Embryonic facial prominence (tissue), 1 donor: ENCODE measurements around the gene TFDP1.

Experiments
- DNase-seq: peaks from one replicate; pipeline ENCODE4 v3.0.0-alpha.2; 2016; ENCODE audit errors: extremely low spot score

The TFDP1 gene

DNA sequence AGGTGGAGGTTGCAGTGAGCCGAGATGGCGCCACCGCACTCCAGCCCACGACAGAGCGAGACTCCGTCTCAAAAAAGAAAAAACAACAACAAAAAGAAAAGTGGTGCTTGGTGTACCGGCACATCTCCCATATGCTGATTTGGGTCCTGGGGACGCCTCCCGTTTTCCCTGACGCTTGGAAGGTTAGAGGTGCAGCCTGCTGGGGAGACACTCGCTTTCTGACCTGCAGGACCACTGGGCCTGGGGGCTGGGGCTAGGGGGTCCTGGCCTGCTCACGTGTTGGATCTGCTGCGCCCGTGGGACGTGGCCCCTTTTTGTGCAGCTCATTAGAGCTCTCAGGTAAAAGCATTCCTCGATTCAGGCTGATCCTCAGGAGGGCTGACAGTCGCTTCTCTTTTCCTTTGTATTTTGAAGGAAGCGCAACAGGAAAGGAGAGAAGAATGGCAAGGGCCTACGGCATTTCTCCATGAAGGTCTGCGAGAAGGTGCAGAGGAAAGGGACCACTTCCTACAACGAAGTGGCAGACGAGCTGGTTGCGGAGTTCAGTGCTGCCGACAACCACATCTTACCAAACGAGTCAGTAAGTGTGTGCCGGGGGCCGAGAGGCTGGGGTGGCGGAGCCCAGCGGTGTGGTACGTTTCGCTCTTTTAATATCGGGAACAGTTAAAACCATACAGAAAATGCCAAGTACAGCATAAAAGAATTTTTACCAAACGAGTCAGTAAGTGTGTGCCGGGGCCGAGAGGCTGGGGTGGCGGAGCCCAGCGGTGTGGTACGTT lies 48.3 kb downstream of the TFDP1 start:
- DNase-seq: no peak

DNA sequence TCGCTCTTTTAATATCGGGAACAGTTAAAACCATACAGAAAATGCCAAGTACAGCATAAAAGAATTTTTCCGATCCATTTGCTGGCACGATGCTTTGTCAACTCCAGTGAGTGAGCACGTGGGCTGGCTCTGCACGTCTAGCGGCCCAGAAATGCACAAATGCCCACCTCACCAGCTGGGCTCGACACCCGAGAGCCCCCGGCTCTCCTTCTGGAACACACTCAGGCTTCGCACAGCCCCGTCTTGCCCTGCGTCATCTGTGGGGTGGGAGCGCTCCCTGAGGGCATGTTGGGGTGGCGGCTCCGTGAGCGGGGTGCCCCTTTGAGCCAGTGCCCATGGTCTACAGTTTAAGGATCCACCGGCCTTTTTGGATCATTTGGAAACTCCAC lies 48.9 kb downstream of the TFDP1 start:
- DNase-seq: no peak

DNA sequence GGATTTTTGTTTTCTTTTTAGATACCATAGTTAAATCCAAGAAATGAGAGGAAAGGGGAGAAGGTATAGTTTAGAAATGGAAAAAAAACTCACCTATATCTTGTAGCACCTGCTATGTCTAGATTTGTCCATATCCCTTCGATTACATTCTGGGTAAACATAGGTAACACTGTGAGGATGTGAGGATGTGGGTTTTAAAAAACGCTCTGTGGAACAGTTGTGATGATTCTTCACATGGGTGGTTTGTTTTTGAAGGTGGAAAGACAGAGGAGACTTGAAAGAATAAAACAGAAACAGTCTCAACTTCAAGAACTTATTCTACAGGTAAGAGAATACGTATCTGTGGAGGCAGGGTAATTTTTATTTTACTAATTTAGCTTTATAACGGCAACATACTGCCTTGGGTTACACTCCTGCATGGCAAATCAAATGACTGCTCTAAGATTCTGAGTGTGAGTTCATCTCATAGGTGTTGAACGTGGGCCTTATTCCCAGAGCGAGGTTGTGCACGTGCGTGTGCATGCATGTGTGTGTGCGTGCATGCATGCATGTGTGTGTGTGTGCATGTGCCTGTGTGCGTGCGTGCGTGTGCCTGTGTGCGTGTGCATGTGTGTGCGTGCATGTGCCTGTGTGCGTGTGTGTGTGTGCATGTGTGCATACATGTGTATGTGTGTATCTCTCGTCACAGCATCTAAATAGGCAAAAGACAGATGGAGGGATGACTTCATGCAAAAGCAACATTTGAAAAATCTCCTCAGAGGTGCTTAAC lies 49.9 kb downstream of the TFDP1 start:
- DNase-seq: no peak

DNA sequence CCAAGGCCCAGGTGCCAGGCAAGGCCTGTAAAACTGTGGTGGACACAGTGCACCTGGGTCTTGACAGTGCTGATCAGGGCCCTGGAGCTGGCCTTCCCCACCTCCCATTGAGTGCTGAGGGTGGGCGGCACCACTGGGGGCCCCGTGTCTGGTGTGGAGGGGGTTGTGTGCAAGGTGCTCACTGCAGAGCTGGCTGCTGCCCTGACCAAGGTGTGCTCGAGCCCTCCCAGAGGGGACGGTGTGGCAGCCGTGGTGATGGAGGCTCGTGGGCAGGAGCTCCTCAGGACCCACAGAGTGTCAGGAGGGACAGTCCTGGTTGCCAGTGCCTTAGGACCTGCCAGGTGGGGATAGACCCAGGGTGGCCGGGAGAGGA lies 50.5 kb downstream of the TFDP1 start:
- DNase-seq: no peak

DNA sequence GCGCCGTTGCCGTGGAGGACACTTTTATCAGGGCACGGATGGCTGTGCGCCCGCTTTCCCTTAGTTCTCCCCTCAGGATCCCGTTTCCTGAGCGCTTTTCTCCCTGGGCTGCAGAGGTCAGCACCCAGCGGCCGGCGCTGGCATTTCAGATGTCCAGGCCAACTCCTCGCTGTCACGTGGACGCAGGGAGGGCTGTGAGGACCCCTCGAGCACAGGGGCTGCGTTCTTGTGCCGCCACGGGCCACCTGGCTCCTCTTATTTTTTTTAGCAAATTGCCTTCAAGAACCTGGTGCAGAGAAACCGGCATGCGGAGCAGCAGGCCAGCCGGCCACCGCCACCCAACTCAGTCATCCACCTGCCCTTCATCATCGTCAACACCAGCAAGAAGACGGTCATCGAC lies 51.2 kb downstream of the TFDP1 start:
- no peak for DNase-seq

DNA sequence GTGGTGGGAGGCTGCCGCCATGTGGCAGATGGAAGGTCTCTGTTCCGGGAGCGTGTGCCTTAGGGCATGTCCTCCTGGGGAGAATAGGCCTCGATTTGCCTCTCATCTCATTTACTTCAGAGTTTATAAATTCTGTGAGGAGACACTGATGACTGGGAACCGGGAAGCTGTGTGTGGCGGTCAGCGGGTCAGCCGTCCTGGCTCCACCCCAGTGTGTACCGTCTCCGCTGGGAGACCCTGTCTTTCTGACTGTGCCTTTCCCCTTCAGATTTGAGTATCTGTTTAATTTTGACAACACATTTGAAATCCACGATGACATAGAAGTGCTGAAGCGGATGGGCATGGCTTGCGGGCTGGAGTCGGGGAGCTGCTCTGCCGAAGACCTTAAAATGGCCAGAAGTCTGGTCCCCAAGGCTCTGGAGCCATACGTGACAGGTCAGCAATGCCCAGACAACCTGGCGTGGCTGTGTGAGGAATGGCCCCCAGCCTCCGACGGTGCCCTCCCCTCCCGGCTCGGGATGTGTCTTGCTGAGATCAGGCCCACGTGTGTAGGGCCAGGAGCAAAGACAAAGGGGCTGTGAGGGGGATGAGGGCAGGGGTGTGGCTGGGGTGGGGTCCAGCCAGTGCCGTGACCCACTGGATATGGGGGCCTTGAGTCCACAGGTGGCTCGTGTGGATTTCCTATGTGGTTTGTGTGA lies 51.9 kb downstream of the TFDP1 start:
- DNase-seq: no peak

DNA sequence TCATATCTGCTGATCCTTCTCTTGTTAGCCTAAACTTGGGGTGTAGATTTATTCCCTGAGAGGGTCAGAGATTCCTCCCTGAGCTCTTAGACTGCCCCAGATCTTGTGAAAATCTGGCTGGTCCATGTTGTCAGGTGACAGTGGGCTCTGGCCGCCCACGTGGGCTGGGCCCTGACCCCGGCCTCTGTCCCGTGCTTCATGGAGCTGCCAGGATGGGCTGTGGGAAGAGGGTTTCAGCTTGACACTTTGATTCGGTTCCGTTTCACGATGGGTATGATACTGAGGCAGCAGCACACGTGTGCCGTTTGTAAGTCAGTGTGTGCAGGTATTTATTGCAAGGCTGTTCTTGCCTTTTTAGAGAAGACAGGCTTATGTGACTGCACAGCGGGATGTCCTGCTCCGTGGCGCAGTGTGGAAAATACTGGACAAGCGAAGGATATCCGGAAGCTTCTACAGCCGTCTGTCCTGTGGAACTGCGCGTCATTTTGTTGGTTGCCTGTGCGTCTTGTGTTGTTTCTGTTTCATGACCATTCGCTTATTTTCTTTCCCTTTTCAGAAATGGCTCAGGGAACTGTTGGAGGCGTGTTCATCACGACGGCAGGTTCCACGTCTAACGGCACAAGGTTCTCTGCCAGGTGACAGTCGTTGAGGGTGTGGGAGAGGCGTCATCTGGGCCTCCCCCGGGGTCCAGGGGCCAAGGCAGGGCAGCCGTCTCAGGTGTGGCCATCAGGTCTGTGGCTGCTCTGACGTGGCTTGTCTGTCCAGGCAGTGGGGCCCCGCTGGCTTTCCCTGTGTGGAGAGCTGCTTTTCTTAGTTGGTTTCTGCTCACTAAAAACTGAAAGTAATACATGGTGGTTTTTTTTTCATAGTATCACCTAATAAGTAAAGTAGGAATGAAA lies 53.0 kb downstream of the TFDP1 start:
- DNase-seq: no peak

DNA sequence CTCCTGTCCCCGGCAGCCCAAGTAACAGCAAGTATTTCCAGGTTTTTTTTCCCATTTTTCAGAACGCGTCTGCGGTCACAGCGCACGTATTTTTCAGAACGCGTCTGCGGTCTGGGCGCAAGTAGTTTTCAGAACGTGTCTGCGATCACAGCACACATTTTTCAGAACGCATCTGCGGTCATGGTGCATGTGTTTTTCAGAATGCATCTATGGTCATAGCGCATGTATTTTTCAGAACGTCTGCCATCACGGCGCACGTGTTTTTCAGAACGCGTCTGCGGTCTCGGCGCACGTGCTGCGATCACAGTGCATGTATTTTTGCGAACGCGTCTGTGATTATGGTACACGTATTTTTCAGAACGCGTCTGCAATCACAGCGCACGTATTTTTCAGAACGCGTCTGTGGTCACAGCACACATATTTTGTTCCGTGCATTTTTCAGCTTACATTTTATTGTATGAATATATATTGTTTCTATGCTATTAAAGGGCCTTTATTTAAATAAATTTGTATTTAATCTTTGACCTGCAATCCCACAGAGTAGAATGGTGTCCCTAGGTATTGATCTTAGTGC lies 53.7 kb downstream of the TFDP1 start:
- no peak for DNase-seq

DNA sequence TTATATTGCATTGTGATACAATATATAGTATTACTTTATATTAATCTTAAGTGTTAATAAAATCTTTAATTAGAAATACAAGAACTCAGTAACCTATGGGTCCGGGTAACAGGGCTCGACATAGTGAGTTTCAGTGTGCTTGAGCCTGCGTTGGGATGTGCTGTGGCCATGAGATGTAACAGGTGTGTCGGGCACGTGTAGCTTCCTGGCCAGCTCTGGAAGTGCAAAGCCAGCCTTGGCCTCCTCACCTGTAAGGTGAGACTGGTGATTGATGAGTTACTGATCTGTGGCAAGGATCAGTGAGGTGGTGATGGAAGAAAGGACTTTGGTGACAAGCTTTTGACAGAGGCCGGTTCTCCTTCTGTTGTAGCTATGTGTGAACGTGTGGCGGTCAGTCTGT lies 54.3 kb downstream of the TFDP1 start:
- no peak for DNase-seq

DNA sequence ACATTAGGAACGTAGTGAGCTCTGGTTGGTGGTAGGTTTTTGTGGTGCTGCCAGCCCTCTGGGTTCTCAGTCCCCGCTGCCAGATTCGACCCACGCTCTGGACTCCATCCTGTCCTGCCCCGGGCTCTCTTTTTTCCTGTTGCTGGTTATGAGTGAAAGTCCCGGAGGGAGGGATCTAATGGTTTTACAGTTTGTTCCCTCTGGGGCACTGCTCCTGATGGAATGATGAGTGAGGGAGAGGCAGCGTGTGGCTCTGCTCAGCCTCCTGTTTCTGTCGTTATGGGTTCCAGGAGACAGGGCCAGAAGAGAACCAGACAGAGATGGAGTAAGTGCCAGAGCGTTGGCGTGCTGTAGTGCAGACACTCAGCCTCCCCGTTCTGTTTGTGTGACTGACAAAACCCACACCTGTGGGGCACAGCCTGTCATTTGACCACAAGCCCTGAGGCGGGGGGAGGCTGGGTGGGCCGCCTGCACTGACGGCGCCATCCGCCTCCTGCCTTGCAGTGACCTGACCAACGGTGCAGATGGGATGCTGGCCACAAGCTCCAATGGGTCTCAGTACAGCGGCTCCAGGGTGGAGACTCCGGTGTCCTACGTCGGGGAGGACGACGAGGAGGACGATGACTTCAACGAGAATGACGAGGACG lies 55.2 kb downstream of the TFDP1 start:
- DNase-seq: no peak

DNA sequence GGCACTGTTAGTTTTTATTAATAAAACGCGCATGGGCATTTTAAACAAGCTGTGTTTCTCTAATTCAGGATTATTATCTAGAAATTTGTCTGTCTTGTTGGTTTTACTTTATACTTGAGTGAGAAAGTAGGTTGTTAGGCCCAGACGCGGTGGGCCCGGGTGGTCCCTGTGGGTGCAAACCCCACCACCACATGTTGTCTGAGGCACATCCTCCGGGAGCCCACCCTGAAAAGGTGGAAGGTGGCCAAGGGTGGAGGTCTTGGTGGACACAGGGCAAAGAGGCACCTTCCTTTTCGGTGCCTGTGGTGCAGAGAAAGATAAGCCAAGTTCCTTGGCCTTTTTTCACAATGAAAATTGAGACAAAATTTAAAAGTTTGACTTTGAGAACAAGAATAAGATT lies 56.9 kb downstream of the TFDP1 start:
- DNase-seq: no peak

DNA sequence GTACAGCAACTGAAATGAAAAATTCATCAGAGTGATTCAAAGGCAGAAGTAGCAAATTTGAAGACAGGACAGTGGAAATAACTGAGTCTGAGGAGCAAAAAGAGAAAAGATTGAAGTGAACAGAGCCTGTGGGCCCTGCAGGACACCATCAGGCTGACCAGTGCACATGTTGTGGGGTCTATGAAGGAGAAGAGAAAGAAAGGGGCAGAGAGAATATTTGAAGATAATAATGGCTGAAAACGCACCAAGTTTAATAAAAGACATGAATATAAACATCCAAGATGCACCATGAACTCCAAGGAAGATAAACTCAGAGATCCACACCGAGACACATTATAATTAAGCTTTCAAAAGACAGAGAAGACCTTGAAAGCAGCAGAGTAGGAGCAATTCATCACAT lies 58.0 kb downstream of the TFDP1 start:
- DNase-seq: no peak

DNA sequence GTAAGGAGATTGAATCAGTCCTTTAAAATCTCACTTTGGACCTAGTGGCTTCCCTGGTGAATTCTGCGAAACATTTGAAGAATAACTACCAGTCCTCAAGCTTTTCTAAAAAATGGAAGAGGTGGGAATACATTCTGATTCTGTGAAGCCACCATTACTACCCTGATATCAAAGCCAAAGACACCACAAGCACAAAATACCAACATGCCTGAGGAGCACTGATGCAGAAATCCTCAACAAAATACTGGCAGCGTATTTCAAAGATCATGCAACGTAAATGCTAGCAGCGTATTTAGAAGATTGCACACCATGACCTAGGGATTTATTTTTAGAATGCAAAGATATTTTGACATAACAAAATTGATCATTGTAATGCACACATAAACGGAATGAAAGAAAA lies 59.0 kb downstream of the TFDP1 start:
- DNase-seq: no peak

DNA sequence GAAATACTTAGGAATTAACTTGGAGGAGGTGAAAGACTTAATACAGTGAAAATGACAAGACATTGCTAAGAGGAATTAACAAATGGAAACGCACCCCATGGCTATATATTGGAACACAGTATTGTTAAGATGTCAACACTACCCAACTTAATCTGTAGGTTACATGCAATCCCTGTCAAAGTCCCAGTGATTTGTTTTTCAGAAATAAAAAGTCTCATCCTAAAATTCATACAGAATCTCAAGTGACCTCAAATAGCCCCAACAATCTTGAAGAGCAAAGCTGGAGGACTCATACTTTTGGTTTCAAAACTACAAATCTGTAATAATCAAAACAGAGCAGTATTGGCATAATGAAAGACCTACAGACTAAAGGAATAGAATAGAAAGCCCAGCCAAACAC lies 60.2 kb downstream of the TFDP1 start:
- no peak for DNase-seq

DNA sequence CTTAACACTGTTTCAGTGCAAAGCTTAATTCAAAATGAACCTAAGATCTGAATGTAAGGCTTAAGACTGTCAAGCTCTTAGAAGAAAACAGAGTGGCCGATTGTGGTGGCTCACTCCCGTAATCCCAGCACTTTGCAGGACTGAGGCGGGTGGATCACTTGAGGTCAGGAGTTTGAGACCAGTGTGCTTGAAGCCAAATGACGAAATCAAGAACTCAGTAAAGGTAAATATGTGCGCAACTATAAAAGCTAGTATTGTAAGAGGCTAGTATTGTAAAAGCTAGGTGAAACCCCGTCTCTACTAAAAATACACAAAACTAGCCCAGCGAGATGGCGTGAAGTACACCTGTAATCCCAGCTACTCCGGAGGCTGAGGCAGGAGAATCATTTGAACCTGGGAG lies 60.8 kb downstream of the TFDP1 start:
- no peak for DNase-seq

DNA sequence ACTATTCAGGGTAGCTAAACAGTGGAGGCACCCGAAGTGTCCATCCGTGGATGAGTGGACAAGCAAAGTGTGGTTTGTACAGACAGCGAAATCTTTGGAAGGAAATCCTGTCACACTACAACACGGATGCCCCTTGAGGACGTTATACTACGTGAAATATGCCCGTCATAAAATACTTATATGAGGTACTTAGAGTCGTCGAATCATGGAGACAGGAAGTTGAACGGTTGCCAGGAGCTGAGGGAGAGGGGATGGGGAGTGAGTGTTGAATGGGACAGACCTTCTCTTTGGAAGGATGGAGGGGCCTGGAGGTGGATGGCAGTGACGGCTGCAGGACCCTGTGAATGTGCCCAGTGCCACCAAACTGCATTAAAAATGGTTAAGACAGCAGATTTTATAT lies 61.8 kb downstream of the TFDP1 start:
- no peak for DNase-seq

DNA sequence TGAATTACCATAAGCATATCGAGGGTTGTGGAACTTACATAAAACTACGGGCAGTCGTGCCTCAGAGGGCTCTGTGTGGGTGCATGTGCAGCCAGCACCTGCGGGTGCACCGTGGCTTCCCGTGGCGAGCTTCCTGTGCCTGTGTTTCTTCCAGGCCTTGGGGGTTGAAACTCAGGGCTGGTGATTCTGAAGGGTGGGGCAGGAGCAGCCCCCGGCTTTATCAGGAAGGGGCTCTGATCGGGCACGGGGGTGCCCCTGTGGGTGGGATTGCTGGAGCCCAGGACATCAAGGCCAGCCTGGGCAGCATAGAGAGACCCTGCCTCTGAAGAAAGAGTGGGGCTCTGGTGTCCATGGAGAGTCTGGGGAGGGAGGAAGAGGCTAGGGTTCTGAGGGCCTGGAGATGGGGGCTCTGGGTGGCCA lies 62.4 kb downstream of the TFDP1 start:
- DNase-seq: no peak

DNA sequence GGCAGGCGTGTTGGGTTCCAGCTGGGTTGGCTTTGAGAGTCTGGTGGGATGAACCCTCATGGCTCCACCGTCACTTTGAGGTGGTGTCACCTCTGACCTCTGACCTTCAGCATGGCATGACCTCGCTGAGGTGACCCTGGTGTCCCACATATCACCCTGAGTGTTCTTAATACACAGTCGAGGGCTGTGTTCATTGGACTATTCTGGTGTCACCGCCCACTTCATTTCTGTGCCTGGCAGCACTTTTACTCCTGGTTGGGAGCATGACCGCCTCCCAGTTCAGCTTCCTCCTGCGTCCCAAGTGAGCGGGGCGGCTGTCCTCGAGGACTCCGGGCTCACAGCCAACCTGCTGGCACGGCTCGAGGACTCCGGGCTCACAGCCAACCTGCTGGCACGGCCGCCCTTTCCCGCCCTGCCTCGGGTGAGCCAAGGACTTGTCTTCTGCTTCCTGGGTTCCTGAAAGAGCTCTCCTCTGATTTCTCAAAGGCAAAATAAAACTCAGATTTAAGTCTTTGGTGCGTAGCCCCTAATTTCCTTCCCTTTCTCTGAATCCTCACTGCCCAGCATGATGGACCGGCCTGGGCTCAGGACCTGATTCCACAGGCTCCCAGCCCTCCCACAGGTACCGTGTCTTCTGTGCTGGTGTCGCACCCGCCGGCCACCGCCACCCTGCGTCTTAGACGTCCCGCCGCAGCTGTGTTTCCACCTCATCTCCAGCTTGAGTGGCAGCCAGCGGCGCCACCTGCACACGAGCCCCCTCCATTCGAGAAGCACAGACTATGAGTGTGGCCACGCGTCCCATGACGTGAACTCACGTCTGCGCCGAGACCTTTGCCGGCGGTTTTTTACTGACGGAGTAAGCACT lies 63.0 kb downstream of the TFDP1 start:
- no peak for DNase-seq

DNA sequence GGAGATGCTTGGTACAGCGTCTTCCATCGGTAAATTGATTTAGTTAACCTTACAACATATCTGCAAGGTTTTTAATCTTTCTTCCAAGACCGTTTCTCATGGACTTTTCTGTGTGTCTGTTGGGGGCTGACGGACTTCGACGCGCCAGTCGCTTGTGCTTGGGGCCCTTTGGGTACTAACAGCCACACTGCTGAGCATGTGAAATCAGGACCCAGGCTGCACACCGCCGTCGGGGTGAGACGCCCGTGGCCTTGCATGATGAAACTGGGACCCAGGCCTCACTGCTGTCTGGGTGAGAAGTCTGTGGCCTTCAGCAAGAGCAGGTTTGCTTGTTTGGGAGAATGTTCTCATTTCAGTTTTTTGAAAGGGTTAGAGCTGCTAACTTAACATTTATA lies 63.7 kb downstream of the TFDP1 start:
- no peak for DNase-seq

DNA sequence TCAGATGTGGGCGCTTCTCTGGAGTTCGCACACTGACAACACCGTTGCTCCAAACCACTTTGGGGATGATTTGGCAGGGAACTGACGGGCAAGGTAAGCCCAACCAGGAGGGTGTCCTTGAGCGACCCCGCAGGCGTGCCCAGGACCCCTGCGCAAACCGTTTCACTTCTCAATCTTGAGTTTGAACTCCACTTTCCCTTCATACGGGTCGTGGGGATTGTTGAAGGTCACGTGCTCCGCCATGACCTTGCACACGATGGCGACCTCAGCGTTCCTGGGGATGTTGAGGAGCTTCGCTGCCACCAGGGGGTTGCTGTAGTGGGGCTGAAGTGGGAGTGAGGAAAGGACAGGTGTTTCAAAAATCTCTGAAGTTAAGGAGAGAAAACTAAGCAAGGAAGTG lies 64.7 kb downstream of the TFDP1 start:
- no peak for DNase-seq
